Glutamatergic neuron (in vitro differentiated cells): ENCODE results near the gene CDK6. TPM values are rescaled to one million over a fixed set of nuclear protein-coding genes. Genes with fewer than 3 reads are reported as not detected.

Source experiments
- DNase-seq: peaks from one replicate; pipeline ENCODE4 v3.0.0; 2022
- H3K27ac Mint-ChIP-seq: one replicate; pipeline ENCODE4 v1.8.0; 2020; ENCODE audit warnings: mild to moderate bottlenecking, mixed read lengths, inconsistent platforms; ENCODE audit not compliant: unreplicated experiment
- H3K27me3 Mint-ChIP-seq: one replicate; pipeline ENCODE4 v1.8.0; 2020; ENCODE audit warnings: mild to moderate bottlenecking, moderate library complexity, mixed read lengths, inconsistent platforms; ENCODE audit not compliant: unreplicated experiment
- H3K36me3 Mint-ChIP-seq: one replicate; pipeline ENCODE4 v1.8.0; 2020; ENCODE audit warnings: mild to moderate bottlenecking, mixed read lengths, inconsistent platforms; ENCODE audit not compliant: unreplicated experiment
- H3K4me1 Mint-ChIP-seq: one replicate; pipeline ENCODE4 v1.8.0; 2020; ENCODE audit warnings: mild to moderate bottlenecking, low read depth, mixed read lengths, inconsistent platforms; ENCODE audit not compliant: unreplicated experiment
- H3K4me3 Mint-ChIP-seq: one replicate; pipeline ENCODE4 v1.8.0; 2020; ENCODE audit warnings: mild to moderate bottlenecking, mixed read lengths, inconsistent platforms; ENCODE audit not compliant: unreplicated experiment
- H3K9me3 Mint-ChIP-seq: one replicate; pipeline ENCODE4 v1.8.0; 2020; ENCODE audit warnings: mild to moderate bottlenecking, moderate library complexity, mixed read lengths, inconsistent platforms; ENCODE audit not compliant: unreplicated experiment
- total RNA-seq: library from RNA; stranded (reverse); fragmentation: NEBNext Ultra II Directional; extraction: Animal tissue kit (Norgen Biotek cat#: 25700); gene quantifications from one replicate; pipeline ENCODE4 v1.2.1, GENCODE V29; 2021; ENCODE audit not compliant: unreplicated experiment
- TF ChIP-seq, protein P1 (sequence below): fragments of 200-600 bp; sonication (generic); IDR thresholded peaks from one replicate; pipeline ENCODE4 v1.5.0; 2021; ENCODE audit not compliant: partially characterized antibody, unreplicated experiment

CDK6 gene
- total RNA-seq, 1 donor from 2014 or later: 111 TPM

GRCh38 chr7:92723205-92723604 is 113.2 kb downstream of the CDK6 start:
- Mint-ChIP-seq H3K27me3 (peaks cover 2% of the 10 kb centered on the region), H3K36me3 (no peaks in the 10 kb centered on the region), H3K4me1 (peaks cover 25% of the 10 kb centered on the region), H3K4me3 (no peak overlapping the region), H3K9me3 (no peaks in the 10 kb centered on the region), H3K27ac (no peak overlapping the region)
- TF ChIP-seq, protein P1, sequence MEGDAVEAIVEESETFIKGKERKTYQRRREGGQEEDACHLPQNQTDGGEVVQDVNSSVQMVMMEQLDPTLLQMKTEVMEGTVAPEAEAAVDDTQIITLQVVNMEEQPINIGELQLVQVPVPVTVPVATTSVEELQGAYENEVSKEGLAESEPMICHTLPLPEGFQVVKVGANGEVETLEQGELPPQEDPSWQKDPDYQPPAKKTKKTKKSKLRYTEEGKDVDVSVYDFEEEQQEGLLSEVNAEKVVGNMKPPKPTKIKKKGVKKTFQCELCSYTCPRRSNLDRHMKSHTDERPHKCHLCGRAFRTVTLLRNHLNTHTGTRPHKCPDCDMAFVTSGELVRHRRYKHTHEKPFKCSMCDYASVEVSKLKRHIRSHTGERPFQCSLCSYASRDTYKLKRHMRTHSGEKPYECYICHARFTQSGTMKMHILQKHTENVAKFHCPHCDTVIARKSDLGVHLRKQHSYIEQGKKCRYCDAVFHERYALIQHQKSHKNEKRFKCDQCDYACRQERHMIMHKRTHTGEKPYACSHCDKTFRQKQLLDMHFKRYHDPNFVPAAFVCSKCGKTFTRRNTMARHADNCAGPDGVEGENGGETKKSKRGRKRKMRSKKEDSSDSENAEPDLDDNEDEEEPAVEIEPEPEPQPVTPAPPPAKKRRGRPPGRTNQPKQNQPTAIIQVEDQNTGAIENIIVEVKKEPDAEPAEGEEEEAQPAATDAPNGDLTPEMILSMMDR: no peak
- DNase-seq: no peak

- DNase-seq: no peak
- Mint-ChIP-seq H3K9me3 (no peaks in the 10 kb centered on the region), H3K36me3 (no peaks in the 10 kb centered on the region), H3K4me3 (no peak overlapping the region), H3K27ac (no peak overlapping the region), H3K4me1 (peaks cover 25% of the 10 kb centered on the region), H3K27me3 (peaks cover 2% of the 10 kb centered on the region)
- TF ChIP-seq, protein P1: no peak
Observed at GRCh38 chr7:92722541-92722940, 113.8 kb downstream of the CDK6 start.

GRCh38 chr7:92720604-92721350 is 115.6 kb downstream of the CDK6 start:
- Mint-ChIP-seq H3K4me1 (peaks cover 28% of the 10 kb centered on the region), H3K9me3 (no peaks in the 10 kb centered on the region), H3K27ac (peak overlapping the region; percentile 18), H3K36me3 (no peaks in the 10 kb centered on the region), H3K27me3 (peaks cover 2% of the 10 kb centered on the region), H3K4me3 (peak overlapping the region; percentile 41)
- TF ChIP-seq, protein P1: no peak
- DNase-seq: peak; percentile 39

- no peak for DNase-seq
- Mint-ChIP-seq H3K27ac (no peak overlapping the region), H3K27me3 (peaks cover 4% of the 10 kb centered on the region), H3K9me3 (no peaks in the 10 kb centered on the region), H3K4me1 (peaks cover 22% of the 10 kb centered on the region), H3K4me3 (no peak overlapping the region), H3K36me3 (no peaks in the 10 kb centered on the region)
- TF ChIP-seq, protein P1: no peak
Observed at GRCh38 chr7:92717993-92718716, 118.2 kb downstream of the CDK6 start.

DNA sequence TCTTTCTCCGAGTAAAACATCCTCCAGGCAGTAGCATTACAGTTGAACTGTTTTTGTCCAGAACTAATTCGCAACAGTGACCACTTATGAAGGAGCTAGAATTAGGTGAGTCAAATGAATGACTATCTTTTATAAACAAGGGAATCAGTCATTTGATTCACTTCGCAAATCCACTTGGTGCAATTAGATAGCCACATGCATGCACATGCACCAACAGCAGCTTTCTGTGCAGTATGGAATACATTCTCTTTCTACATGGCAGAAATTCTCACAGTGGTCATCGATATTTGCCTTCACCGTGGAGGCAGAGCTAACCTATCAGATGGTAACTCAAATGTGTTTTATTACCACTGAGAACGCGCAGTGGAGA is 118.8 kb downstream of the CDK6 start:
- Mint-ChIP-seq H3K27me3 (peaks cover 4% of the 10 kb centered on the region), H3K4me3 (no peak overlapping the region), H3K36me3 (no peaks in the 10 kb centered on the region), H3K9me3 (no peaks in the 10 kb centered on the region), H3K4me1 (peaks cover 22% of the 10 kb centered on the region), H3K27ac (no peak overlapping the region)
- TF ChIP-seq, protein P1: no peak
- DNase-seq: no peak
